GM20431 (cell line): ENCODE measurements around the gene RACK1.

Experiments
- in situ Hi-C: fragments of 300-500 bp; cut with MseI, MboI; formaldehyde crosslinking; loops from one replicate; pipeline ENCODE4 v1.15.0; 2020; ENCODE audit warnings: low sequenced_read_pairs; ENCODE audit not compliant: unreplicated experiment

Gene RACK1

GRCh38 chr5:181259974-181260719 is 16.4 kb upstream of the RACK1 start:
- in situ Hi-C loops = no loop called here

- in situ Hi-C loops = no loop called here
Observed at GRCh38 chr5:181259283-181259682, 15.6 kb upstream of the RACK1 start.

- in situ Hi-C loops = no loop called here
Observed at GRCh38 chr5:181258576-181258975, 14.9 kb upstream of the RACK1 start.

GRCh38 chr5:181255836-181256578 is 12.3 kb upstream of the RACK1 start:
- in situ Hi-C loops = no loop called here

- in situ Hi-C loops = no loop called here
Observed at GRCh38 chr5:181255276-181255675, 11.6 kb upstream of the RACK1 start.

- in situ Hi-C loops = no loop called here
Observed at GRCh38 chr5:181248277-181248676, 4.6 kb upstream of the RACK1 start.

- in situ Hi-C loops = no loop called here
Observed at GRCh38 chr5:181246276-181247049, 2.8 kb upstream of the RACK1 start.

GRCh38 chr5:181245427-181246275 is 1.9 kb upstream of the RACK1 start:
- in situ Hi-C loops = no loop called here

- in situ Hi-C loops = no loop called here
Observed at GRCh38 chr5:181243018-181243563, 615 bp downstream of the RACK1 start.

GRCh38 chr5:181242031-181242451 is 1.7 kb downstream of the RACK1 start:
- in situ Hi-C loops = no loop called here

- in situ Hi-C loops = no loop called here
Observed at GRCh38 chr5:181241393-181241975, 2.2 kb downstream of the RACK1 start.

- in situ Hi-C loops = no loop called here
Observed at GRCh38 chr5:181239062-181239663, 4.5 kb downstream of the RACK1 start.

GRCh38 chr5:181237729-181238385 is 5.8 kb downstream of the RACK1 start:
- in situ Hi-C loops = no loop called here

- in situ Hi-C loops = no loop called here
Observed at GRCh38 chr5:181236954-181237641, 6.6 kb downstream of the RACK1 start.

- in situ Hi-C loops = no loop called here
Observed at GRCh38 chr5:181236471-181236870, 7.2 kb downstream of the RACK1 start.

- in situ Hi-C loops = no loop called here
Observed at GRCh38 chr5:181235689-181236366, 7.9 kb downstream of the RACK1 start.

- in situ Hi-C loops = no loop called here
Observed at GRCh38 chr5:181235323-181235688, 8.4 kb downstream of the RACK1 start.
